HG02870 (cell line): ENCODE results near the gene GMDS.

Experiments
- ATAC-seq: cut with Tn5 transposase; IDR thresholded peaks from one replicate; pipeline ENCODE4 v1.9.1; 2021; ENCODE audit warnings: mild to moderate bottlenecking, moderate library complexity; ENCODE audit not compliant: unreplicated experiment

GMDS gene

DNA sequence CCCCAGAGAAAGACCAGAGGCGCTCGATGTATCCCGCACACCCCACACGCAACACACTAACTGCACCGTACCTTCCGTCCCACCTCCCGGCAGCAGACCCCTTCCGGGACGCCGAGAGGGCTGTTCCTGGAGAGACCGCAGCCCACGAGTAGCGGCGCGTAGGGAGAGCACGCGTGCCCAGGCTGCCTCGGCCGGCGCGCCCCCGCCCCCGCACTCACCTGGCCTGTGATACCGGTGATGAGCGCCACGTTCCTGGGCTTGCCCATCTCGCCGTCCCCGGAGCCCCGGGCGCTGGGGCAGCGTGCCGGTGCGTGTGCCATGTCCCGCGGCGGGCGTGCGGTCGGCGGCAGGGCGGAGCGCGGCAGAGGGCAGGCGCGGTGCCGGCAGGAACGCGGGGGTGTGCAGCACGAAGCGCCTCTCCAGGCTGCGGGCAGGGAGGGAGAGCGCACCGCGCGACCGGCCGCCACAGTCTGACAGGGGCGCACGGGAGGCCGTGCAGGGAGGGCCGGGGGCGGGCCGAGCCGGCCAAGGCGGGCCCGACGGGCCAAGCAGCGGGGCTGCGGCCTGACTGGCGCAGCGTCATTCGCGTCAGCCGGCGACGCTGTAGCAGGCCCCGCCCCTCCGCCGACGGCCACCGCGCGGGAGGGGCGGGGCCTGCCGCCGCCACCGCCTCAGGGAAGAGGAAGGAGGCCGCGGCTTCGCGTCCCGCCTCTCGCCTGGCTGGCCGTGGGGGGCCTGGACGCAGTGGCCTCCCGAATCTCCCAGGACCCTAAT lies at the start of gene GMDS:
Gene GMDS, minus strand, starts transcription at position 503 of the 774 bp plus-strand sequence.
- peak; percentile 88 for ATAC-seq

DNA sequence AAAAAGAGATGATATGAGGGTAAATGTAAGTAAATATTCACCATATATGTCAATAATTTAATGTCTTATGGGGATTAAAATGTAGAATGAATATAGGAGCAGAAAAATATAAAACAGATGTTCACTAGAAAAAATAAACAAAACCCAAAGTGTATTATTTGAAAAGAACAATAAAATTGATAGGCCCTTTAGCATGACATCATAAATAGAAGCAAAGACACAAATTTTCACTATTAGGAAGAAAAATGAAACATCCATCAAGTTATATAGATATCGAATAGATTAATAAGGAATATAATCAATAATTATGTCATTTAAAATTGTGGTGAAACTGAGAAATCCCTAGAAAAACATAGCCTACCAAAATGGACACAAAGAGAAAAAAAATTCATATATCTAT lies 40.1 kb upstream of the GMDS start:
- ATAC-seq: no peak

DNA sequence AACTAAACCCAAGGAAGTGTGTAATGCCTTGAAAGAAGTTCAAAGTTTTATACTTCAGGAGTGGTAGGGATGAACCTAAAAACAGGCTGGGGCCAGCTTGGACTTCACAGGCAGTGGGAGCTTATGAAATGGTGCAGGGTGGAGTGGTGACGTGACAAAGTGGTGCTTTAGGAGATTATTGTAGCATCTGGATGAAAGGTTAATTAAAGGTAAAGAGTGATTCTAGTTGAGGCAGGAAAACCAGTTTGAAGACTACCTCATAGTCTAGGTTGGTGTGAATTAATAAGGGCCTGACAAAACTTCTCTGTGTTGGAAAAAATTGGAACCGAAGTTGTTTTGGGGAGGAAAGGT lies 30.5 kb upstream of the GMDS start:
- no peak for ATAC-seq

DNA sequence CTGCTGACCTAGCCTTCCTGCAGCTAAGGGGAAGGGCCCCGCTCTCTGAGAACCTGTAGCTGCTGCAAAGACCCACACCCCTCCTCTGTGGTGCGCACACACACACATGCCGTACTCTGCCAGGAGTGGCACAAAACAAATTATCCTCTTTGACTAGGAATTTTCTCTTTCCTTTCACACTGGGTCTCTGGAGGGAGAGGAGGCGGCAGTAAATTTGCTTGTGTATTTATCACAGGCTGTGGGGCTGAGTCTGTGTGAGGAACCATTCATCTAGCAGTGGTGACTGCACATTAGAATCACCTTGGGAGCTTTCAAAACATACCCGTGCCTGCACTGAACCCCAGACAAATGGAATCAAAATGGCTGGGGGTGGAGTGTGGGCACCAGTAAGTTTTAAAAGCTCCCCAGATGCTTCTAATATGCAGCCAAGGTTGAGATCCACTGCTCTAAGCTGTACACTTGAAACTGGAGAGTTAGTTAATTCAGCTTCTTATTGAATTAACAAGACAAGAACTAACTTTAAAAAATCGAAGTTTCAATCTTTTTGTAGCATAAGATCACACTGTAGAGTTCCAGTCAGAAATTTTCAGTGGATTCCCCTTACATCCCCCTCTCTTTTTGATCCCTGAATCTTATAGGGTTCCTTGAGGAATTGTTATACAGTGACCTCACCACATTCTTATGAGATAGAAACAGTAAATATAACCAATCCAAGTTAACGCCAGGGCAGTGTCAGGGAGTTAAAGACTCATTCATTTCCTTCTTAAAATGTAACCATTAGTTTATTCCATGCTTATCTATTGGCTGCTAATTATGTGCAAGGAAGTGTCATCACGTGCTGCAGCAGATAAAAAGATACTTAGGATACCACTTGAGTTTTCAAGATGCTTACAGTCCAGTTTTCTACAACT lies 29.8 kb upstream of the GMDS start:
- ATAC-seq: no peak

DNA sequence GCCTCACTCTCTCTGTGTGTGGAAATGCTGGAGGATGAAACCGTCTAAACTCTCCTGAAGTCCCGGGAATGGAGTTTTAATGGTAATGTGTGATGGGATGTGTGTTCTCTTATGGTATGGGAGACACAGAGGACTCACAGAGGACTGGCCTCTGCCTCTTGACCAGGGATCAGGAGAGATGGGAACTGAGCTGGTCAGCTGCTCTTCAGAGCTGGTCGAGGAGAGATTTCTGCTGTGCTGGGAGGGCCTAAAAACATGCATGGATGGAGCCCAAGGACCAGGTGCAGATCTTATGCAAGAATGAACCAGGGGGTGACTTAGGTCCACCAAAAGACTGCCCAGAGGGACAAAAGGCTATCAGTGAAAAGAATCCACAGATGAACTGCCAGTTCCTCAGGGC lies 27.3 kb upstream of the GMDS start:
- no peak for ATAC-seq

DNA sequence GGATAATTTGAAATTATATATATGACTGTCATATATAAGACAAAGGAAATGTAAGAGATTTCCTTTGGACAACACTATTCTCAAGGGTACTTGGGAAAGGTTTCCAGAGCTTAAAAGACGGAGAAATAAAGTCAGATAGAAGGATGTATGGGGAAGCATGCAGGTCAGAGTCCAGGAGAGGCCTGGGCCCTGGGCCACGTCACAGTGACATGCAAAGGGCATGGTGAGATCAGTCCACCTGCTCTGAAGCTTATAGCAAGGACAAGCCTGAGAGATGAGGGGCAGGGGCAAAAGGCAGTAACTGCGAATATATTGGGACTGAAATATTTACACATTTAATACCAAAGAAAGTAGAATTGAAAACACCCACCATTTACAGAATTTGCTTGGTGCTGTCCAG lies 24.6 kb upstream of the GMDS start:
- no peak for ATAC-seq

DNA sequence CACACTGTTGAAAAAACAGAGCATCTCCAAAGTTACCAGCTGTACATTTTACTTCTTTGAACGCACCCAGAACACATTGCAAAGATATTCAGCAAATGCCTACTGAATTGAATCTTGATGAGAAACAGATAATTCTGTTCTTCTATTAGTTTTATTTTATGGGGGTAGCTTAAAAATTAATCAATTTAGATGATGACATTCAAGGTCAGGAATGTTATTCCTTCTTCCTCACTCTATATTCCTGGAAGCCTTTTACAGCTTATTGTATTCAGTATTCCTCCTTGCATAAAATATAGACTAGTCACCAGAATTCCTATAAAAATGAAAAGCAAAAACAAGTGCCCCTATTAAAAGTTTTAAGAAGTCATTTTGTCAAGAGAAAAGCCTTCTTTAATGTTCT lies 21.4 kb upstream of the GMDS start:
- no peak for ATAC-seq

DNA sequence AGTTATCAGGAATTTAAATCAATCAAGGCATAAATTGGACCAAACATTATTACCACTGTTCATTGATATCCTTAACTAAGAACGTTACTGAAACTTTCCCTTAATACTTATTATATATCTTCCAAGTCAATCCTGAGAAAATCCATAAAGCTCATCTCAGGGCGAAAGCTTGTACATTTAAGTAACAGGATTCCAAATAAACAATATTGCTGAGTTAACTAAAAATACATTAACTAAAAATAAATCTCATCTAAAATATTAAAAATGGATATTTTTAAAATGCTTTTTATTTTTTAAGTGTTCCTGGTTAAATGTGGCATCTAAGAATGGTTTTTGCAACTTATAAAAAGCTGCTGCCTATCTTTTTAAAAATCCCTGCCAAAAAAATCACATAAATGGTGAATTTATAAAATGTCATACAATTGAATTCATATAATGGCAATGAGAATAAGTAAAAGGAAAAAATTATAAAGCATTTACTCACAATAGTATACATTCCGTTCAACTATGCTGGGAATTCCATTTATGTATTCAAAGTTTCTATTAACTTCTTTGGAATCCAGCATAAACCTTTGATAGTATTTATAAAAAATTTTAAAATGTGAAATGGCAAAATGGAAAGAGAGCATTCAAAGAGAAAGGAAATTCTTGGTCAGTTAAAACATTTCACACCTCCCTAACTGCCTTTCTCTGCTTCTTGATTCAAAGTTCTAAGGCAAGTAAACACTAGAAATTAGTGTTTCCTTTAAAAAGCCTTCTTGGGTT lies 20.8 kb upstream of the GMDS start:
- ATAC-seq: no peak

DNA sequence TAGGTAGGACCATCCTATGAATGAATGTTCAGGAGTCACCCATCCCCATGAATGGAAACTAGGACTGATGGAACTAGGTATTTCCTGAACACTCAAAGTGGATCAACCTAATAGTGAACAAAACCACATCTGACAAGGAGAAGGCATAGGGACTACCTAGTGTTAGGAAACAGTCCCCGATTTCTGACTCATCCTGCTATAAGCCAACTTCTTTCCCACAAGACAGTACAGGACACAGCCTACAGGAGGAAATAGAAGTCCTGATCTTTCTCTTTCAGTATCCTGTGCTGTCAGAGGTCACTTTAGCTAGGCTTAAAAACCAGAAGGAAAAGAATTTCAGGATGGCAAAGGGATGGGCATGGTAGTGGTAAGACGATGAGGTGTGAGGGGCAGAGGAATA lies 19.5 kb upstream of the GMDS start:
- no peak for ATAC-seq

DNA sequence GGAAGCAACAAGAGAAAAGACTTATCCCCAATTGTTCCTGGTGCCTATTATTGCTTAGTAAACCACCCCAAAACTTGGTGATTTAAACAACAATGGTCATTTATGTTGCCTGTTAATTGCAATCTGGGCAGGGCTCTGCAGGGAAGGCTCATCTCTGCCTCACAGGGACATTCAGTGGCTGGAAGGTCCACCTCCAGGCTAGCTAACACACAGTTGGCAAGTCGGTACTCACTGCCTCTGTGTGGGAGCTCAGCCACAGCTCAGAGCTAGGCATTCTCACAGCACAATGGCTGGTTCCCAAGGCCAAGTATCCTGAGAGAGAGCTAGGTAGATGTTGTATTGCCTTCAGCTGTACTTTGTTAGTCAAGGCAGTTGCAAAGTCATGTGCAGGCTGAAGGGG lies 18.5 kb upstream of the GMDS start:
- ATAC-seq: no peak

DNA sequence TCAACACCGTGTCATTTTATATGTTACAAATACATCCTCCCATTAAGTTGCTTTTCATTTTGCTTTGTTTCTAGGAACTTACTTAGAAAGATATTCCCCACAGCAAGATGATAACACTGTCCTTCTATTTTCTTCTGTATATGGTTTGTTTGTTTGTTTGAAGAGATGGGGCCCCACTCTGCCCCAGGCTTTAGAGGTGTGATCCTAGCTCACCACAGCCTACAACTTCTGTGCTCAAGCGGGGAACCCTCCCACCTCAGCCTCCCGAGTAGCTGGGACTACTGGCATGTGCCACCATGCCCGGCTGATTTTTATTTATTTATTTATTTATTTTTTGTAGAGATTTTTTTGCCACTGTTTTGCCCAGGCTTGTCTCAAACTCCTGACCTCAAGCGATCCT lies 14.2 kb upstream of the GMDS start:
- no peak for ATAC-seq

DNA sequence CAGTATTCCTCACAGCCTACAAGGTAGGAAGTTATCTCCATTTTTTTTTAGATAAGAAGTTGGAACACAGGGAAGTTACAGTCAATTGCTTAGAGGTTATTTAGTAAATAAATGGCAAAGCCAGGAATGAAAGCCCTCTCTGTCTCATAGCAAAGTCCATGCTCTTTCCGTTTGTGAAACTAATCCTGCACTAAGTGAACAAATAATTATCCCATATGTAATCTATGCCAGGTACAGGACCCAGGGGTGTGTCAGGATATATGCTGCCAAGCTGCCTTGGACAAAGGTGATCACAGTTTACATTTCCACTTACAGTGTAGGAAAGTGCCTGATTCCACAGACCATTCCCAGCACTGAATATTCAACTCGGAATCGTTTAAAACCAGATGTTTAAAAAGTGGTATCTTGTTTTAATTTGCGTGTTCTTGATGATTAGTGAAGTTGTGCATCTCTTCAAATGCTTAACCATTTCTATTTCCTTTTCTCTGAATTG lies 13.6 kb upstream of the GMDS start:
- ATAC-seq: no peak

DNA sequence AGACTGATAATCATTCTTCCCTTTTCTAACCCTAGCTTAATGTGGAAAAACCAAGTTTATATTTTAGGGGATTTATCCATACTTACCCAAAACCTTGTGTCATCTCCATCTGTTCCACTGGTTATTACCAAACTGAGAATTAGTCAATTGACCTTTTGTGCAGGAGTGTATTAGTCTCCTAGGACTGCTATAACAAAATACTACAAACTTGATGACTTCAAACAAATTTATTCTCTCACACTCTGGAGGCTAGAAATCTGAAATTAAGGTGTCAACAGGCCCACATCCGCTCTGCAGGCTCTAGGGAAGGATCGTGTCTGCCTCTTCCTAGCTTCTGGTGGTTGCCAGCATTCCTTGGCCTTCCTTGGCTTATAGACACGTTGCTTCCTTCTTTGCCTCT lies 12.7 kb upstream of the GMDS start:
- ATAC-seq: no peak

DNA sequence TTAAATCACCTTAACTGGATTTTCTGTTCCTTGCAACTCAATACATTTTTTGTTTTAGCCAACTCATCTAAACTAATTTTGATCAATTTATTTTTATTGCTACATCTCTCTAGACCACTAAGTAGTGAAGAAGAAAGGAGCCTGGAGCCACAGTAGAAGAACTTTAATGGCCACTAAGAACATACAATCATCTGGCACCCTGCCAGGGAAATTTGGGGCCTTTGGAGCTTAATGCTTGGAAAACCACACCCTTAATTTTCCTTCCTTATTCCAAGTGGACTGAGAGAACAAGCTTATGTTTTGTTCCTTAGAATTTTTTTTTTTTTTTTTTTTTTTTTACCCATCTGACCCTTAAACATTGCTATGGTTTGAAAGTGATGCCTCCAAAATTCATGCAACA lies 12.0 kb upstream of the GMDS start:
- no peak for ATAC-seq

DNA sequence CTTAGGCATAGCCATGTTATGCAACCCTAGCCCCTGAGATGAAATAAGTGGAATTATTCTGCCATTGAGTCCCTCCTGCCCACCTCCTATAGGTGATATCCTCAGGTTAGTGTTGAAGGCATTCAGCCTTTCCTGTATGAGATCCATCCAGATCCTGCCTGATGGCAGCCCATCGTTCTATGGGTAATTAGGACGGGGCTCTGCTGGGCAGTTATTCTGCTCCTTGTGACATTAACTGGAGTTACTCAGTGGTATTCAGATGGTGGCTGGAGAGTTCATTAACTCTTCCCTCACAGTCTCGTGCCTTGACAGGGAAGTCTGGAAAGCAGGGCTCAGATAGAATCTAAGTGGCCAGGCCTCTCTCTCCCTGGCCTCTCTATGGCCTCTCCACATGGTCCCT lies 9.3 kb upstream of the GMDS start:
- no peak for ATAC-seq

DNA sequence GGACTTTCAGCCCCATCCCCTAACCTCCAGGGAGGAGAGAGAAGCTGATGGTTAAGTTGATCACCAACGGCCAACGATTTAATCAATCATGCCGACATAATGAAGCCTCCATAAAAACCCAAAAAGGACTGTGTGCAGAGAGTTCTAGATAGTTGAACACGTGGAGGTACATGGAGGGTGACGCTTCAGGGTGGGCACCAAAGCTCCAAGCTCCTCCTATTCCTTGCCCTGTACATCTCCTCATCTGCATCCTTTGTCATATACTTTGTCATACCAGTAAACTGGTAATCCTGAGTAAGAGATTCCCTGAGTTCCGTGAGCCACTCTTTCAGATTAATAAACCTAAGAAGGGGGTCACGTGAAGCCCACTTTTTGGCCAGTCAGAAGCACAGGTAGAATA lies 3.7 kb upstream of the GMDS start:
- no peak for ATAC-seq

DNA sequence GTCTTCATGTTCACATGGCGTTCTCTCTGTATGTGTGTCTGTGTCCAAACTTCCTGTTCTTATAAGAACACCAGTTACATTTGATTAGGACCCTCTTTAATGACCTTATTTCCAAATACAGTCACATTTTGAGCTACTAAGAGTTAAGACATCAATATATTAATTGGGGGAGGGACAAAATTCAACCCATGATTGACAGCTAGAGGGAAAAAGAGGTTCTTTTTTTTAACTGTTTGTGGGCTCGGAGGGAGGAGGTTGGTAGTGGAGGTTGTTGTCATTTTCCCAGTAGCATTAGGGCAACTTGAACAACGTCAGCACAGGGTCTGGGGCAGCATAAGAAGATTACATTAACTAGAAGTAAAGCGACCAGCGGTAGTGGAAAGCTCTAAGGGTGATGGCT lies 2.3 kb upstream of the GMDS start:
- no peak for ATAC-seq

DNA sequence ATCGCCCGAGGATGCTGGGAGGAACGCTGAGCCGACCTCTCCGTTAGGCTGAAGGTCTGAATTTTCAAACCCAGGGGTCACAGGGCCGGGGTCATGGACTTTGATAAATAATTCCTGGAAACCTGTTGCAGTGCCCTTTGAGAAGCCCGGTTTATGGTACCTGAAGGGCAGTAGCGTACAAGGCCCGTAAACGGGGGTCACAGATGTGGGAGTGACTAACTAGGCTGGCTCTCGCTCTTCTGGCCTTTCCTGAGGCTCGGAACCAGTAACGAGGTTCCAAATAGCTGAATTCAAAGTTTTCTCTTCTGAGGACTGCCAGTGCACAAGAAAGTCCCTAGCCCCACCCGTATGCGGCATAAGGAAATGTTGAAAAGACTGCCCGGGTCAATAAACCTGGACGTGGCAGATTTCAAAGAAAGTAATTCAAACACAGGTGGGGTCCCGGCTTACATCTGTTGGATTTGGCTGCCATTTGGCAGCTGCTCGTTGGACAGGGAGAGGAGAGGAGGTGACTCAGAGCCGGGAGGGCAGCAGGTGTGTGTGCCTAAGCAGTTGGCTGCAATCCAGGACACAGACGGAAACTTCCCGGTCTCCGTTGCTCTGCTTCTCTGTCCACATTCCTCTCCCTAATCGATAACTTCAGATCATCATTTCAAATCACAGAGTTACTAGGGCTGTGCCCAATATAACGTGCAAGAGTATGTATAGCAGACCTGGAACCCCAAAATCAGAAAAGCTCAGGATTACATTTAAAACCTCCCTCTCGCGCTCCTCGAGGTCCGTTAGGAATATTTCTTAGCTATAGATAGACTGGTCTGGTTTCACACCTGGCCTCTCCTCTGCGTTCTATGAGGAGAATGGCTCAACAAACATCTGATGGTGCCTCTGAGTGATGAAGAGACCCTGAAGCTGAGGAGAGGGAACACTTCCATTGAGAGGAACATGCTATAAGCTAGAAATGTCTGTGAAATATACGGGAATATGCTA lies 765 bp upstream of the GMDS start:
- no peak for ATAC-seq

DNA sequence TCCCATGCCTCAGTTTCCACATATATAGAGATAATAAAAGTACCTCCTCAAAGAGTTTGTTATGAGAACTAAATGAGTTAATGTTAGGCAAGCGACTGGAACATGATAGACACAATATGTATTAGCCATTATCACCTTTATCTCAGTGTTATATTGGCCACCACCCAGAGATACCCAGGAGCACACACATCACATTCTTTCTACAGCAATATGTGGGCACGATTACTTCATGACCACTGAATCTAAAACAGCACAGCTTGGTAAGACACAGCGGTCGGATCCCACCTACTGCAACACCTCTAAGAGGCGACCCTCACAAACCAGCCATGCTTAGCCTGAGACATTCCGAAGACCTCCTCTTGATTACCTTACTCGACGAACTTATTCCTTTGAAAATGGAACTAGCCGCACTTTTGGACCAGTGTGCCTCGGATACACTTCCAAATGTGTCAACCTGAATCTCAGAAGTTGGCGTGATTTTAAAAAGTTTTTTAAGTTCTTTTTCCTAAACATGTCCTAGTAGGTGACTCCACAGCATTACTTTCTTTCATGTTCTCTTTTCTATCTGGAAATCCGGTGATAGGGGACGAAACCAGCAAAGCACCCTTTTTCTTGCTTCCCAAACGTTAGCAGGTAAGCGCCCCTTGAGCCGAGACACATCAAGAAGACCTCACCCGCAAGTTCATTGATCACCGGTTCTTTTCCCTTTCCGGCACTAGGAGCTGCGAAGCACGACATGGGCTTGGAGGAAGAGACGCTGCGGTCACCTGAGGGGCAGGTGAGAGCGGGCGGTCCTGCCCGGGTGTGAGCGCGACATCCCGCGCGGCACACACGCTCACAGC lies 923 bp downstream of the GMDS start:
- ATAC-seq: no peak
